Fibroblast of skin of abdomen (primary cell): Measurements from ENCODE around the gene IL11.

ENCODE experiments used
- DNase-seq: peaks from one replicate; pipeline ENCODE4 v3.0.0-alpha.2; 2013

Gene IL11

DNA sequence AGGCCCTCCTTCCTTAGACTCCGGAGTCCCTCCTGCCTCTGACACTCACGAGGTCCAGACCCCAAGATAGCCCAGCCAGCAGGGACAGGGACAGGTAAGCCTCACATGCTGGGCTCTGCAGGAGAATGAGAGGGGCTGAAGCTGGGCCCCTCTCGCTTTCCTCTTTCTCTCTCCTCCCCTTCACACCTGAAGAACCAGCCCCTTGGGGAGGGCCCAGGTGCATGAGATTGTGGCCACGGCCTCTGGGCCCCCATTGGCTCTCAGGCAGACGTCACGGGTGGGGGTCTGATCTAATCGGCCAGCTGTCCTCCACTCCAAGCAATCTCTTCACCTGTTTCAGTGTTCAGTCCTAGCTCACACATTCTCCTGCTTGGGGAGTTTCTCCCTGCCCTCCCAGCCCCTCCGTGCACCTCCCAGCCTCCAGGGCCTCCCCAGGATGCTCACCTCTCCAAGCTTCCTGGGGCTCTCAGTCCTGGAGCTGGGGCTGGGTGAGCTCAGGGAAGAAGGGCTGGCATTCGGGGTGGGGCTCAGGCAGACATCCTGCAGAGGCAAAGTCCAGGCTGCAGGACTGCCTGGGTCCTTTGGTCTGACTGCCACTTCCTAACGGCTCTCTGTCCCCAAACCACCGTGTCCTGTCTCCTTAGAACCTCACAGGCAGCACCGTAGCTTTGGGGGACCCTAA lies 47.9 kb downstream of the IL11 start:
- no peak for DNase-seq

DNA sequence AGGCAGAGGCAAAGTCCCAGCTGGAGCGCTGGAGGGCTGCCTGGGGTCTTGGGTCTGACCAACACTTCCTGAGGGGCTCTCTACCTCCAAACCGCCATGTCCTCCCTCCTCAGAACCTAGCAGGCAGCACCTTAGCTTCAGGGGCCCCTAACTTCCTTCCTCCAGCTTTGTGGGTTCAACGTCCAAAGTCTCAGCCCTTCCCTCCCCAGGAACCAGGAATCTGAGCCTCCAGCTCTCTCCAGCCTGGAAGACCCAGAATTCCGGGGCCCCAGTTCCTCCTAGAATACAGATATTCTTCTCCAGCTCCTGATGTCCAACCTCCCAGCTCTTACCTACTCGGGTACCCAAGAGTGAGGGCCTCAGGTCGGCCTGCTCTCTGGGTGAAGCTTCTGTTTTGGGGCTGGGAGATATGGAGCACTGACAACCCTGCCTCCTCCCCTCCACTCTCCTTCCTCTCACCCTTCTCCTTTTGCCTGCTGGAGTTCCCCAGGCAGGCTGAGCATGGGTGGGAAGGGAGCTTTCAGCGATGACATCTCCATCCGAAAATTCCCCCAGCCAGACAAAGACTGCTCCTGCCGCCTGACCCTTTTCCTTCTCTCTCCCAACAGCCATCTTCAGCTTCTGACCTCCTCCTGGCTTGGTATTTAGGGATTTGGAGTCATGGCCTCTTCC lies 48.7 kb downstream of the IL11 start:
- no peak for DNase-seq

DNA sequence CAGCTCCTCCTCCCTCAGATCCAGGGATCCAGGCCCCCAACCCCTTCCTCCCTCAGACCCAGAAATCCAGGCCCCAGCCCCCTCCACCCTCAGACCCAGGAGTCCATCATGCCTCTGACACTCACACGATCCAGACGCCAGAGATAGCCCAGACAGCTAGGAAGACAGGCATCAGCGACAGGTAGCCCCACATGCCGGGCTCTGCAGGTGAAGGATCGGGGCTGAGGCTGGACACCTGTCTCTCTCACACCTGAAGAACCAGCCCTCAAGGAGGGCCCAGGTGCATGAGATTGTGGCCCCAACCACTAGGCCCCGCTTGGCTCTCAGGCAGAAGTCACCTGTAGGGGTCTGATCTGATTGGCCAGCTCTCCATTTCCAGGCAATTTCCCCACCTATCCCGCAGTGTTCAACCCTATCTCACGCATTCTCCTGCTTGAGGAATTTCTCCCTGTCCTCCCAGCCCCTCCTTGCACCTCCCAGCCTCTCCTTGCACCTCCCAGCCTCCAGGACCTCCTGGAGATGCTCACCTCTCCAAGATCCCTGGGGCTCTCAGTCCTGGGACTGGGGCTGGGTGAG lies 49.3 kb downstream of the IL11 start:
- DNase-seq: no peak

DNA sequence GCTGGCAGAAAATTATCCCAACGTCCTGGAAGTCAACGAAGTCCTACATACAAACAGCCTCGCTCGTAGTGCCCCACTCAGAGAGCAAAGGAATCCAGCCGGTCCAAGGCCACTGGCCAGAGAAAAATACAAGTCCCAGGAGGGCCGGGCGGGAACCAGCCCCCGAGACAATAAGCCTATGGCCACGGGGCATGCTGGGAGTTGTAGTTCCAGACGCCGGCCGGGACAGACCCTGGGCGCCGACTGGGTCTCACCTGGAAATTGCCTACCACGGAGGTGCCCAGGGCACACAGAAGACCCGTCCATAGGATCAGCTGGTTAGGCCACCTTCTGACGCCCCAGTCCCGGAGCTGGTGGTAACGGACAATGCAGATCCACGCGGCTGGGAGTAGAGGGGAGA lies 50.5 kb downstream of the IL11 start:
- DNase-seq: peak; percentile 37

DNA sequence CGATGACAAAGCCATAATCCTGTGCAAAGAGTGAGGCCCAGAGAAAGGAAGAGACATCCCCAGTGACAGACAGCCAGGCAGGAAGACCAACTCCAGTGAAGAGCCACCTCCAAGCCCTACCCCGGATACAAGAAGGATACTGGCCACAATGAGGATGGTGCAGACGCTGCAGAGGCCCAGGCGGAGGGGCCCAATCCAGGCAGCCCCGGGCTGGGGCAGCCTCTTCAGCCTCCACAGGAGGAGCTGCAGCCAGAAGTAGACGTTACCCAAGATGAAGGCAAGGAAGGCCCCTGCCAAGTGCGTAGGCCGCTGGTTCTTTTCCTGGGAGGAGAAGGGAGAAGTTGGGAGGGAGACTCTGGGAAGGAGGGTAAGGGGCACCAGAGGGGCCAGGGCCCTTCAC lies 53.6 kb downstream of the IL11 start:
- no peak for DNase-seq

DNA sequence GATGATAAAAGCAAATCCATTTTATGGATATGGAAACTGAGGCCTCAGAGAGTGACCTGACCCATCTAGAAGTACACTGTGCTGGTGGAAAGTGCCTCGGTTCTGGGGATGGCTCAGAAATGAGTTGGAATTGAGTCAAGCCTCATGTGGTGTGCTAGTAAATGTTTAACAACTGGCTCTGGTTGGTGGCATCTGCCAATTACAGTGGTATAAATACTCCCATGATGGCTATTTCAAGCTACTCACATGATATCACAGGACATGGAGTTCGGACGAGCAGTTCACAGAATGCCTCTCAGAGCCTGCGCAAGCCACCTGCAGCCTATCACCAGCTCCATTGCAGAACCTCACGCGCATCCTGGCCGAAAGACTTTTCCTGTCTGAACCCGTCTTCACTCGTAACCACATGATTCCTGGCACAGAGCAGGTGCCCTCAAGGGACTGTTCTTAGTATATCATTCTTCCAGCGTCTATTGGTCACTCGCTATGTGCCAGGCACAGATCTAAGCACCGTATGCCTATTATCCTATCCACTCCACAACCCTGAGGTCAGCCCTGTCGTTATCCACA lies 54.2 kb downstream of the IL11 start:
- no peak for DNase-seq

DNA sequence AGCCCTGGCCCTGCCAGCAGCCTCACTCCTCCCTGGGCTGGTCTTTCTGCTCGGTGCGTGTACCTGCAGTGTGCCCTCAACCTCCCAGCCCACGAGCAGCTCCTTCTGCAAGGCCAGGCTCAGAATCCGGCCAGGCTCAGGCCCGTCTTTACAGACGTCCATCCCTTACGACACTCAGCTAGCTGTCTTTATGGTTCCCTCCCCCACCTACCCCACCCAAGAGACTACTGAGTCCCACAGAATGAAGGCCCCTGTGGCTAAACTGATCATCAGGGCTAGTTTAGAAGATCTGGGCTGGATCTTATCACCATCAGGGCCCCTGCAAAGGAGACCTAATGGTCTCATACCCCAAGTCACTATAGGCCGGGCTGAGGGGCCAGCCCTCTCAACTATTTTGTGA lies 55.9 kb downstream of the IL11 start:
- DNase-seq: no peak
